ENCODE results near the gene NFYB.

The NFYB gene

GRCh38 chr12:104133321-104133720 is 4.7 kb downstream of the NFYB start:
- Histone ChIP-seq H3K27me3 (no peaks in the 10 kb centered on the region), H3K4me3 (ENCODE audit: low read depth, low read length) (no peak overlapping the region), H3K9me3 (no peaks in the 10 kb centered on the region), H3K36me3 (peaks cover 10% of the 10 kb centered on the region; the same call in 1 of the 2 replicates), H3K4me1 (peaks cover 17% of the 10 kb centered on the region)
- TF ChIP-seq CTCF (IDR thresholded peaks at IDR 0.05; ENCODE audit: low read depth, low read length), result no peak
- no peak for DNase-seq

- Histone ChIP-seq H3K27me3 (no peaks in the 10 kb centered on the region), H3K4me1 (peaks cover 17% of the 10 kb centered on the region), H3K9me3 (no peaks in the 10 kb centered on the region), H3K36me3 (peaks cover 17% of the 10 kb centered on the region; the same call in 1 of the 2 replicates), H3K4me3 (ENCODE audit: low read depth, low read length) (peak overlapping the region; percentile 11; the same call in 1 of the 2 replicates)
- 0 out of 2 replicates have a peak, but pooled peaks have one; percentile 9 for TF ChIP-seq CTCF (IDR thresholded peaks at IDR 0.05; ENCODE audit: low read depth, low read length)
- DNase-seq, result peak; percentile 60
These were observed 5.6 kb downstream of the NFYB start for GRCh38 chr12:104132351-104132956.

GRCh38 chr12:104131609-104132008 is 6.4 kb downstream of the NFYB start:
- TF ChIP-seq CTCF (IDR thresholded peaks at IDR 0.05; ENCODE audit: low read depth, low read length), result no peak
- H3K4me3 ChIP-seq (ENCODE audit: low read depth, low read length), result no peak overlapping the region
- no peaks in the 10 kb centered on the region for H3K9me3 ChIP-seq
- H3K27me3 ChIP-seq, result no peaks in the 10 kb centered on the region
- no peak for DNase-seq
- H3K36me3 ChIP-seq, result peaks cover 17% of the 10 kb centered on the region; the same call in 1 of the 2 replicates
- H3K4me1 ChIP-seq, result peaks cover 17% of the 10 kb centered on the region

- peaks cover 21% of the 10 kb centered on the region for H3K36me3 ChIP-seq
These were observed 7.2 kb downstream of the NFYB start for GRCh38 chr12:104130760-104131159.

GRCh38 chr12:104126548-104126947 is 11.5 kb downstream of the NFYB start:
- Histone ChIP-seq H3K9me3 (no peaks in the 10 kb centered on the region), H3K27me3 (no peaks in the 10 kb centered on the region), H3K4me3 (ENCODE audit: low read depth, low read length) (no peak overlapping the region), H3K4me1 (peaks cover 3% of the 10 kb centered on the region), H3K36me3 (peaks cover 42% of the 10 kb centered on the region)
- DNase-seq, result no peak
- TF ChIP-seq CTCF (IDR thresholded peaks at IDR 0.05; ENCODE audit: low read depth, low read length), result no peak

More at GRCh38 chr12:104130760-104131159, 7.2 kb downstream of the NFYB start:
- TF ChIP-seq CTCF (IDR thresholded peaks at IDR 0.05; ENCODE audit: low read depth, low read length), result no peak
- H3K9me3 ChIP-seq, result no peaks in the 10 kb centered on the region
- peaks cover 14% of the 10 kb centered on the region for H3K4me1 ChIP-seq
- H3K27me3 ChIP-seq, result no peaks in the 10 kb centered on the region
- no peak for DNase-seq
- no peak overlapping the region for H3K4me3 ChIP-seq (ENCODE audit: low read depth, low read length)

- DNase-seq, result no peak
- TF ChIP-seq CTCF (IDR thresholded peaks at IDR 0.05; ENCODE audit: low read depth, low read length), result no peak
- peaks cover 53% of the 10 kb centered on the region for H3K36me3 ChIP-seq
These were observed 15.7 kb downstream of the NFYB start for GRCh38 chr12:104122298-104122697.

More at GRCh38 chr12:104122298-104122697, 15.7 kb downstream of the NFYB start:
- Histone ChIP-seq H3K9me3 (no peaks in the 10 kb centered on the region), H3K4me3 (ENCODE audit: low read depth, low read length) (no peak overlapping the region), H3K27me3 (no peaks in the 10 kb centered on the region), H3K4me1 (no peaks in the 10 kb centered on the region)

Data from BE2C (cell line).